Measurements from ENCODE around the gene TYW5. TPM values are rescaled to one million over a fixed set of nuclear protein-coding genes. Genes with fewer than 3 reads are reported as not detected.

The TYW5 gene
- total and polyA plus RNA-seq, 3 experiments from 2014 or later = 4.1 to 10.6 (median 10.0) TPM

DNA sequence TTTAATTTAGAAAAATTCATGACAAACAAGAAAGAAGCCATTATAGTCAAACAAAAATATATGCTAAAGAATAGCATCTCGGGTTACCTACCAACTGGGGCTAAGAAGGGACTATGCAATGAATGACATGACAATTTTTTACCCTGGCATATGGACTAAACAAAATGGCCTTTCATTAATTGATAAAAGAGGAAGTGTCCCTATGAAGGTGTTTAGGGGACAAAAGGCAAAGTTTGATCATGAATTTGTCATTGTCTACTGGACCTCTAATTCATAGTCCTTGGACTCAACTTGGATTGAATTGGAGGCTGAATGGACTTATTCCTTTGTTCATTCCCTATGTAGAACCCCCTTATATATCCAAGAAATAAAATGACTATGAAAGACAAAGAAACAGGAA, 12.8 kb upstream of the TYW5 start:
- no peak overlapping the region for H3K4me3 Mint-ChIP-seq
- ChIA-PET POLR2A (no interaction called here), CTCF (no interaction called here)
- H3K27ac Mint-ChIP-seq = no peak overlapping the region
- H3K36me3 Mint-ChIP-seq = peaks cover 0 to 43% (median 14%) of the 10 kb centered on the region in 3 donors
- H3K27me3 ChIP-seq (ENCODE audit: insufficient read depth, low read length, poor library complexity, severe bottlenecking) = no peaks in the 10 kb centered on the region
- H3K4me1 Mint-ChIP-seq = no peaks in the 10 kb centered on the region
- H3K27ac ChIP-seq (ENCODE audit: low read depth, low read length) = no peak overlapping the region
- no peaks in the 10 kb centered on the region for H3K9me3 Mint-ChIP-seq
- H3K36me3 ChIP-seq (ENCODE audit: insufficient read depth, low read length) = peaks cover 10% of the 10 kb centered on the region
- H3K4me3 ChIP-seq (ENCODE audit: low read length) = no peak overlapping the region
- H3K4me1 ChIP-seq (ENCODE audit: insufficient read depth, low read length) = no peaks in the 10 kb centered on the region
- no peak for DNase-seq
- H3K9me3 ChIP-seq (ENCODE audit: low read length) = no peaks in the 10 kb centered on the region
- no peaks in the 10 kb centered on the region for H3K27me3 Mint-ChIP-seq

- DNase-seq = no peak
- no peaks in the 10 kb centered on the region for H3K4me1 ChIP-seq (ENCODE audit: insufficient read depth, low read length)
- POLR2A ChIA-PET = no interaction called here
- H3K27me3 Mint-ChIP-seq = no peaks in the 10 kb centered on the region
- H3K27ac ChIP-seq (ENCODE audit: low read depth, low read length) = no peak overlapping the region
- H3K27ac Mint-ChIP-seq = peak overlapping the region in 1 of 8 donors; percentile 21
- H3K9me3 Mint-ChIP-seq = no peaks in the 10 kb centered on the region
- peaks cover 0 to 49% (median 17%) of the 10 kb centered on the region in 3 donors for H3K36me3 Mint-ChIP-seq
- CTCF ChIA-PET = no interaction called here
- no peaks in the 10 kb centered on the region for H3K27me3 ChIP-seq (ENCODE audit: insufficient read depth, low read length, poor library complexity, severe bottlenecking)
- H3K36me3 ChIP-seq (ENCODE audit: insufficient read depth, low read length) = peaks cover 10% of the 10 kb centered on the region
- H3K4me1 Mint-ChIP-seq = no peaks in the 10 kb centered on the region
- H3K9me3 ChIP-seq (ENCODE audit: low read length) = no peaks in the 10 kb centered on the region
- H3K4me3 ChIP-seq (ENCODE audit: low read length) = no peak overlapping the region
- no peak overlapping the region for H3K4me3 Mint-ChIP-seq
Observed at GRCh38 chr2:199966976-199967375, 11.7 kb upstream of the TYW5 start.

DNA sequence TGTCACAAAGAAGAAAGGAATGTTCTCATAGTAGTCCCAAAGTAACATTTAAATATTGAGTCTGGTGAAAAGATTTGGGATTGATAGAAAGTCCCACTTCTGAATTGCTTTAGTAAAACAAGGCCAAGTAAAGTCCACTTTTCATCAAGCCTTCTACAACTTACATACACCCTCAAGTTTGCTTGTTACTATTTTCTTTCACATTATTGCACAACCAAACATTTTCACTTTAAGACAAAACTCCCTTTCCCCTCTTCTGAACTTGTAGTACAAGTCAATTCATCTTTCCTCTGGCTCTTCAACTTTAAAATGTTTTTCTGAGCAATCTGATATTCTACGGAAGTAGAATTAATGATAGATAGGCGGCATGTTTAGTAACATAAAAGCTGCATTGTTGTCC, 11.1 kb upstream of the TYW5 start:
- H3K36me3 ChIP-seq (ENCODE audit: insufficient read depth, low read length) = peaks cover 10% of the 10 kb centered on the region
- ChIA-PET CTCF (no interaction called here), POLR2A (no interaction called here)
- no peak overlapping the region for H3K4me3 ChIP-seq (ENCODE audit: low read length)
- H3K27ac ChIP-seq (ENCODE audit: low read depth, low read length) = no peak overlapping the region
- Mint-ChIP-seq H3K36me3 (peaks cover 0 to 54% (median 21%) of the 10 kb centered on the region in 3 donors), H3K4me1 (no peaks in the 10 kb centered on the region), H3K27me3 (no peaks in the 10 kb centered on the region), H3K4me3 (no peak overlapping the region), H3K27ac (peak overlapping the region in 1 of 8 donors; percentile 21), H3K9me3 (no peaks in the 10 kb centered on the region)
- no peaks in the 10 kb centered on the region for H3K9me3 ChIP-seq (ENCODE audit: low read length)
- H3K4me1 ChIP-seq (ENCODE audit: insufficient read depth, low read length) = no peaks in the 10 kb centered on the region
- no peak for DNase-seq
- no peaks in the 10 kb centered on the region for H3K27me3 ChIP-seq (ENCODE audit: insufficient read depth, low read length, poor library complexity, severe bottlenecking)

- H3K36me3 Mint-ChIP-seq = peaks cover 0 to 71% (median 15%) of the 10 kb centered on the region in 3 donors
- Histone ChIP-seq H3K9me3 (ENCODE audit: low read length) (no peaks in the 10 kb centered on the region), H3K27ac (ENCODE audit: low read depth, low read length) (no peak overlapping the region), H3K4me3 (ENCODE audit: low read length) (no peak overlapping the region), H3K36me3 (ENCODE audit: insufficient read depth, low read length) (peaks cover 10% of the 10 kb centered on the region), H3K27me3 (ENCODE audit: insufficient read depth, low read length, poor library complexity, severe bottlenecking) (no peaks in the 10 kb centered on the region), H3K4me1 (ENCODE audit: insufficient read depth, low read length) (peaks cover 15% of the 10 kb centered on the region)
- H3K27me3 Mint-ChIP-seq = no peaks in the 10 kb centered on the region
- H3K4me1 Mint-ChIP-seq = peaks cover 11 to 17% (median 16%) of the 10 kb centered on the region in 3 donors
- POLR2A ChIA-PET = no interaction called here
- H3K27ac Mint-ChIP-seq = no peak overlapping the region
- H3K4me3 Mint-ChIP-seq = no peak overlapping the region
- CTCF ChIA-PET = no interaction called here
- no peak for DNase-seq
- H3K9me3 Mint-ChIP-seq = no peaks in the 10 kb centered on the region
Observed at GRCh38 chr2:199962203-199962602, 6.9 kb upstream of the TYW5 start.

GRCh38 chr2:199958014-199958413, 2.7 kb upstream of the TYW5 start:
- Mint-ChIP-seq H3K27ac (peak overlapping the region in 2 of 8 donors; percentile 1 to 90), H3K9me3 (no peaks in the 10 kb centered on the region), H3K4me1 (peaks cover 38 to 57% (median 51%) of the 10 kb centered on the region in 3 donors), H3K27me3 (no peaks in the 10 kb centered on the region), H3K36me3 (peaks cover 0 to 54% (median 11%) of the 10 kb centered on the region in 3 donors), H3K4me3 (peak overlapping the region in 5 of 7 donors; percentile 15 to 90 (median 39))
- Histone ChIP-seq H3K27ac (ENCODE audit: low read depth, low read length) (no peak overlapping the region), H3K9me3 (ENCODE audit: low read length) (no peaks in the 10 kb centered on the region), H3K27me3 (ENCODE audit: insufficient read depth, low read length, poor library complexity, severe bottlenecking) (no peaks in the 10 kb centered on the region), H3K4me3 (ENCODE audit: low read length) (no peak overlapping the region), H3K4me1 (ENCODE audit: insufficient read depth, low read length) (peaks cover 44% of the 10 kb centered on the region), H3K36me3 (ENCODE audit: insufficient read depth, low read length) (no peaks in the 10 kb centered on the region)
- ChIA-PET CTCF (no interaction called here), POLR2A (no interaction called here)
- DNase-seq = no peak

- POLR2A ChIA-PET = no interaction called here
- Mint-ChIP-seq H3K36me3 (peaks cover 0 to 36% (median 2%) of the 10 kb centered on the region in 3 donors), H3K4me1 (peaks cover 48 to 67% (median 61%) of the 10 kb centered on the region in 3 donors)
Observed at GRCh38 chr2:199956062-199956380, 730 bp upstream of the TYW5 start.

DNA sequence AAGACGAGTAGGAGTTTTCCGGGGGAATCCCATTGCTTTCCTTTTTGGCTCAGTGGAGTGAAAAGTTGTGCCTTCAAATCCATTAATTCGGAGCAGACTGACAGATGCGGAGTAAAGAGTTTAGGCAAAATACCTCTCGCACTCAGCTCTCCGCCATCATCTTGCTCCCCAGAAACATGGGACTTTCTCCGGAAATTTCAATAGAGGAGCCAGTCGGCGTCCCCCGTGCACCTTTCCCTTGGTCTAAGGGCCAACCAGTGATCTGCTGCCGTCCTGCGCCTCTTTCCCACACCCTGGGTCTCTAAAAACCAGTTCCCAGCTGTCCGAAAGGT, 318 bp downstream of the TYW5 start:
- ChIA-PET CTCF (no interaction called here), POLR2A (no interaction called here)
- no peaks in the 10 kb centered on the region for H3K27me3 ChIP-seq (ENCODE audit: insufficient read depth, low read length, poor library complexity, severe bottlenecking)
- Mint-ChIP-seq H3K36me3 (peaks cover 0 to 33% (median 2%) of the 10 kb centered on the region in 3 donors), H3K27me3 (no peaks in the 10 kb centered on the region), H3K4me3 (peak overlapping the region; percentile 95 to 100 (median 98)), H3K27ac (peak overlapping the region; percentile 90 to 98 (median 96)), H3K4me1 (peaks cover 51 to 74% (median 69%) of the 10 kb centered on the region in 3 donors), H3K9me3 (no peaks in the 10 kb centered on the region)
- peak overlapping the region; percentile 77 for H3K27ac ChIP-seq (ENCODE audit: low read depth, low read length)
- H3K36me3 ChIP-seq (ENCODE audit: insufficient read depth, low read length) = peaks cover 7% of the 10 kb centered on the region
- H3K4me1 ChIP-seq (ENCODE audit: insufficient read depth, low read length) = peaks cover 44% of the 10 kb centered on the region
- peak overlapping the region; percentile 99 for H3K4me3 ChIP-seq (ENCODE audit: low read length)
- H3K9me3 ChIP-seq (ENCODE audit: low read length) = no peaks in the 10 kb centered on the region
- DNase-seq = no peak

More at GRCh38 chr2:199956062-199956380, 730 bp upstream of the TYW5 start:
- peak overlapping the region; percentile 99 for H3K4me3 ChIP-seq (ENCODE audit: low read length)
- no peaks in the 10 kb centered on the region for H3K36me3 ChIP-seq (ENCODE audit: insufficient read depth, low read length)
- Mint-ChIP-seq H3K27ac (peak overlapping the region; percentile 90 to 97 (median 94)), H3K27me3 (no peaks in the 10 kb centered on the region), H3K4me3 (peak overlapping the region; percentile 95 to 100 (median 98)), H3K9me3 (no peaks in the 10 kb centered on the region)
- H3K9me3 ChIP-seq (ENCODE audit: low read length) = no peaks in the 10 kb centered on the region
- H3K4me1 ChIP-seq (ENCODE audit: insufficient read depth, low read length) = peaks cover 44% of the 10 kb centered on the region
- peak overlapping the region; percentile 77 for H3K27ac ChIP-seq (ENCODE audit: low read depth, low read length)
- no peaks in the 10 kb centered on the region for H3K27me3 ChIP-seq (ENCODE audit: insufficient read depth, low read length, poor library complexity, severe bottlenecking)
- no peak for DNase-seq
- CTCF ChIA-PET = no interaction called here

DNA sequence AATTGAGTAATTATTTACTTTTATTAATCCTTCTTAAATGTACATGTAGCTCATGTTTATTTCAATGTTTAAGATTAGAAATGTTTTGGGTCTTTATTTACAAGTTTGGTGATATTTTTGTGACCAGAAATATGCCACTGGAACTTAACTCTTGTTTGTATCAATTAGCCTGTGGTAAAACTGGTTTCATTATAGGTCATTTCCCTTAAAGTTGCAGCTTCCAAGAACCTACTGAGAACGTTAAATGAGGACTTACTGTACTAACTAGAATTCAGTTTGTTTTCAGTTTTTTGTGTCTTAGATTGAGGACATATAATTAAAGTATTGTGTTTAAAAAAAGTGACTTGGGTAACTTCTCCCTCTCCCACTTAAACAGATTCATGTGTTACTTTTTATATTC, 4.3 kb downstream of the TYW5 start:
- H3K4me1 ChIP-seq (ENCODE audit: insufficient read depth, low read length) = peaks cover 17% of the 10 kb centered on the region
- Mint-ChIP-seq H3K4me1 (peaks cover 42 to 65% (median 58%) of the 10 kb centered on the region in 3 donors), H3K36me3 (peaks cover 0 to 47% (median 7%) of the 10 kb centered on the region in 3 donors), H3K27ac (no peak overlapping the region), H3K4me3 (no peak overlapping the region), H3K27me3 (no peaks in the 10 kb centered on the region), H3K9me3 (no peaks in the 10 kb centered on the region)
- CTCF ChIA-PET = interaction anchor here (1.6 kb wide), 1 partner anchor 531 kb away, joined by 5 read pairs; no protein-coding TSS in a partner anchor
- H3K27me3 ChIP-seq (ENCODE audit: insufficient read depth, low read length, poor library complexity, severe bottlenecking) = no peaks in the 10 kb centered on the region
- no peaks in the 10 kb centered on the region for H3K9me3 ChIP-seq (ENCODE audit: low read length)
- peaks cover 14% of the 10 kb centered on the region for H3K36me3 ChIP-seq (ENCODE audit: insufficient read depth, low read length)
- POLR2A ChIA-PET = no interaction called here
- no peak overlapping the region for H3K4me3 ChIP-seq (ENCODE audit: low read length)
- H3K27ac ChIP-seq (ENCODE audit: low read depth, low read length) = no peak overlapping the region
- DNase-seq = no peak

GRCh38 chr2:199950396-199950795, 4.9 kb downstream of the TYW5 start:
- no peak for DNase-seq
- H3K27ac Mint-ChIP-seq = peak overlapping the region in 1 of 8 donors; percentile 38
- peaks cover 0 to 47% (median 7%) of the 10 kb centered on the region in 3 donors for H3K36me3 Mint-ChIP-seq
- H3K9me3 Mint-ChIP-seq = no peaks in the 10 kb centered on the region
- H3K4me3 ChIP-seq (ENCODE audit: low read length) = no peak overlapping the region
- H3K36me3 ChIP-seq (ENCODE audit: insufficient read depth, low read length) = peaks cover 17% of the 10 kb centered on the region
- H3K4me3 Mint-ChIP-seq = no peak overlapping the region
- no peaks in the 10 kb centered on the region for H3K9me3 ChIP-seq (ENCODE audit: low read length)
- peaks cover 39 to 63% (median 55%) of the 10 kb centered on the region in 3 donors for H3K4me1 Mint-ChIP-seq
- H3K27me3 Mint-ChIP-seq = no peaks in the 10 kb centered on the region
- POLR2A ChIA-PET = no interaction called here
- peaks cover 16% of the 10 kb centered on the region for H3K4me1 ChIP-seq (ENCODE audit: insufficient read depth, low read length)
- no peaks in the 10 kb centered on the region for H3K27me3 ChIP-seq (ENCODE audit: insufficient read depth, low read length, poor library complexity, severe bottlenecking)
- CTCF ChIA-PET = no interaction called here
- H3K27ac ChIP-seq (ENCODE audit: low read depth, low read length) = no peak overlapping the region

Measured in CD8-positive, alpha-beta memory T cell (primary cell).